Stimulated activated CD4-positive, alpha-beta T cell treated with anti-CD3 and anti-CD28 coated beads, Interleukin-15, amount 100 ng/mL, for 48 hours (primary cell): ENCODE results near the gene ZNF521.
"Not testable (repeated sequence)": the region's sequence is repeated elsewhere in the genome, so short reads cannot be mapped to it uniquely, and the experiment has no call there.

Experiments used
- DNase-seq, 2 donors: peaks; one replicate each; pipeline ENCODE4 v3.0.0-alpha.2; 2020; ENCODE audit warnings: low read depth in 2 of 2

The ZNF521 gene

DNA sequence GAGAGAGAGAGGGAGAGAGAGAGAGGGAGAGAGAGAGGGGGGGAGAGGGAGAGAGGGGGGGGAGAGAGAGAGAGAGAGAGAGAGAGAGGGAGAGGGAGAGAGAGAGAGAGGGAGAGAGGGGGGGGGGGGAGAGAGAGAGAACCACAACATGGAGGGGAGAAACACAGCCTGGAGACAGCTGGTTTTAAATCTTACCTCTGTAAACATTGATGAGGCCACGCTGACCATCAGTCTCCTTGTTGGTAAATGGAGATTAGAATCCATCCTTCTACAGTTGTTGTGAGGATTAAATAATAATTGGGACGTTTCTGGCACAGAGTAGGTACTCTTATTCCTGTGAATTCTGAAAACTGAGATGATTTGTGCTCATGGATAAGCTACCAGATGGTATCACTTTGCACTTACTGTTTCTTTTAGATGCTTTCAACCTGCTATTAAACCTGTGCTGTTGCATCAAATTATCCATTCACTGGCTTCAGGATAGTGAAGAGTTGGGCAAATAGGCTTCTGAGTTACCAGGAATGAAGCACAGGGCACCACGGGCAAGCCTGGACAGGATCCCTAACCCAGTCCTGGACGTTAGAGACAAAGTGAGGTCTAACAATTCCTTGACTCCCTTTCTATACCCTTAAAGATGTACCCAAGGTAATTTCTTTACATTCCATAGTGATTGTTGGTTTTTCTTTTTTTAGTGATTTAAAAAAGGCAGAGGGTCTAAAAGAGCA, 318.1 kb downstream of the ZNF521 start:
- DNase-seq: no peak

DNA sequence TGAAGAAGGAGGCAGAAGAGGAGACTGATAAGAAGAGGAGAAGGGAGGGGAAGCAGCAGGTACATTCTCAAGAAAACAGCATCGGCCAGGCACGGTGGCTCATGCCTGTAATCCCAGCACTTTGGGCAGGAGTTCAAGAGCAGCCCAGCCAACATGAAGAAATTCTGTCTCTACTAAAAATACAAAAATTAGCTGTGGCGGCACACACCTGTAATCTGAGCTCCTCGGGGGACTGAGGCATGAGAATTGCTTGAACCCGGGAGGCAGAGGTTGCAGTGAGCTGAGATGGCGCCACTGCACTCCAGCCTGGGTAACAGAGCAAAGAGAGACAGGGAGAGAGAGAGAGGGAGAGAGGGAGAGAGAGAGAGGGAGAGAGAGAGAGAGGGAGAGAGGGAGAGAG, 318.8 kb downstream of the ZNF521 start:
- not testable (repeated sequence) for DNase-seq

DNA sequence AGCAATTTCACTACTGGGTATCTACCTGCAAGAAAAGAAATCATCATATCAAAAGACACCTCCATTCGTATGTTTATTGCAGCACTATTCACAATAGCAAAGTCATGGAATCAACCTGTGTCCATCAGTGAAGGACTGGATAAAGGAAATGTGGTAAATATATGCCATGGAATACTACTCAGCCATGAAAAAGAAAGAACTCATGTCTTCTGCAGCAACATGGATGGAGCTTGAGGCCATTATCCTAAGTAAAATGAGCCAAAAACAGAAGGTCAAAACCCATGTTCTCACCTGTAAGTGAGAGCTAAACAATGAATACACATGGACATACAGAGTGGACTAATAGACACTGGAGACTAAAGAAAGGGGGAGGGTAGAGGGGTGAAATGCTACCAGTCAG, 322.2 kb downstream of the ZNF521 start:
- DNase-seq: no peak

DNA sequence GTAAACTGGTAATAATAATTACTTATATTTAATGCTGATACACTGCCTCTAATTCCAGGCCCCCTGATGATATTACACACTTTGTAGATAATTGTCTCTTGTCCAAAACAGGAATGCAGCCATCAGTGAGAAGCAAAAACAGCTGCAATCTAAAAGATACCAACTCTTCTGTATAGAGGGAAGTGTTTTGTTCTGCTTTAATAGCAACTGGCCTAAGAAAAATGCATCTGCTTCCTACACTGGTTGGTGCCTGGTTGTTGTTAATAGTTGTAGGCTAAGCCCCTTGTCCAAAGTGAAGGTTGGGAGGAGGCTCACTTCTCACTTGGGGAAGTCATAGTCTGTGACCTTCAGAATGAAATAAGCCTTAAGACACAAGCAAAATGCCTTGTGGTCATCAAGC, 332.0 kb downstream of the ZNF521 start:
- no peak for DNase-seq

DNA sequence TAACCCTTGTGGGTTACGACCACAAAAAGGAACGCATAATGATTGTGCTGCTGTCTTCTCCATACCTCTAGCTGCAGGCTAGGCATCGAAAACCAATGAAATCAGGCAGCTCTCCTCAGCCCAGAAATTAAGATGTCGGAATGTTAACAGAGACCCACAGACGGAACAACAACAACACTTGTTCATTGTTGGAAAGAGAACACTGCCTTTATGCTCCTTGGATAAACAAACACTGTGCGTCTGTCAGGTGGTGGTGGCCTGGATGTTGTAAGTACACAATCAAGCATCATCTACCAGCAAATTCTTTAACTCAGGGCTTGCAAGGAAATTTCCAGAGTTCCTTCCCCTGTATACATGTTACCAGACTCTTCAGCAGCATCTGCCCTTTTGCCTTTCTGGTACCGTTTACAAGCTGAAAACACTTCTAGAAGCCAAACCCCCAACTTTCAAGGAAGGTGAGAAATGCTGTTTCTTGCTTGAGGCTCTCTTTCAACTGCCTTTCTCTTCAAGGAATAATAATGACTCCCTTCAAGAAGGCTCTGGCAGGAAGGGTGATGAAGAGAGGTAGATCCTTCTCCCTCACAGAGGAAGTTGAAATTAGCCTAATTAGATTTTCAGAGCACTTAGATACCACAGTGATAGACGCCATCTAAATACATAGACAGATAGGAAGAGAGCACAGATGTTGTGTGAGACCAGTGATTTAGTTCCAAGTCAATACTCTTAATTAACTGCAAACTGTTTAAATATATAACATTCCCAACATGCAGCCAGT, 332.7 kb downstream of the ZNF521 start:
- no peak for DNase-seq

DNA sequence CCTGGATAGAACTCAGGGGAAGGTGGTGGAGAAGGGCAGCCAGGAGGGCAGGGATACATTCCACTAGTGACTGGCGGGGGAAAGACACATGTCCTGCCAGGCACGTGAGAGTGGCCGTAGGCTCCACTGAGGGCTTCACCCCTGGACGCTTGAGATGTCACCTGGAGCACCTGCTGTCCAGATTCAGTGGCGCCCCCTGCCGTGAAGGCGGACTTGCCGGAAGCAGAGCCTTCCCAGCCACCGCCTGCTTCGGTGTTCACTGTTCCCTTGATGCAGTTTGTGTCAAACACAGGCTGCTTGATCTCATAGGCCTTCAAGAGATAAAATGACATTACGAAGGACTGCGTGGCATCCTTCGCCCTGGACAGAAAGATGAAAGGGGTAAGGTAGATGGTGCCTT, 335.3 kb downstream of the ZNF521 start:
- DNase-seq: no peak

DNA sequence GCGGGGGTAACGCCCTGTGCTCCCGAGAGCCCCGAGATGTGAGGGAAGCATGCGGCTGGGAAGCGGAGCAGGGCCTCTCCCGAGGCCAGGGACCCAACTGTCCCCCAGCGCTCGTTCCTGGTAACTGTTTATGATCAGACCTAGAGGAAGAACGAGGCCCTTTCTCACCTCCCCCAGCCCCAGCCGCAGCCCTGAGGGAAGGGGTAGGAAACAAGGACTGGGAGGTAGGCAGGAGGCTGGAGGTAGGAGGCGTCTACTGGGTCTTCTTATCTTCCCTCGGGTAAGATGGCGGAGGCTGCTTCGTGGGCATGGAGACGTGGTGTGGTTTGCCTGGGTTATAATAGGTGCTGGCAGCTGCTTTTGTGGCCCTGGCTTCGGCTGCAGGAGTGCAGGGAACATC, 335.8 kb downstream of the ZNF521 start:
- no peak for DNase-seq
